H9 (cell line): ENCODE results near the gene DIAPH3. TPM values are rescaled to one million over a fixed set of nuclear protein-coding genes. Genes with fewer than 3 reads are reported as not detected.

Experiments
- DNase-seq: peaks from one replicate; pipeline ENCODE4 v3.0.0-alpha.2; 2017
- H2AFZ ChIP-seq: one replicate; pipeline ENCODE4 v1.6.1; 2013; ENCODE audit warnings: mild to moderate bottlenecking, low read length, control low read depth, moderate library complexity
- H2AK5ac ChIP-seq: 2 replicates; pipeline ENCODE4 v1.6.1; 2013; ENCODE audit warnings: low read length, control low read depth, mixed read lengths; ENCODE audit not compliant: insufficient read length
- H2BK120ac ChIP-seq: one replicate; pipeline ENCODE4 v1.6.1; 2013; ENCODE audit warnings: low read depth, mild to moderate bottlenecking, low read length, control low read depth, inconsistent platforms; ENCODE audit not compliant: poor library complexity, severe bottlenecking
- H2BK12ac ChIP-seq: 2 replicates; pipeline ENCODE4 v1.6.1; 2013; ENCODE audit warnings: low read length, control low read depth, mixed read lengths, low read depth; ENCODE audit not compliant: insufficient read length
- H2BK15ac ChIP-seq: 2 replicates; pipeline ENCODE4 v1.6.1; 2013; ENCODE audit warnings: low read depth, low read length, control low read depth
- H2BK20ac ChIP-seq: one replicate; pipeline ENCODE4 v1.6.1; 2013; ENCODE audit warnings: low read depth, mild to moderate bottlenecking, low read length, control low read depth, inconsistent platforms; ENCODE audit not compliant: poor library complexity, severe bottlenecking
- H2BK5ac ChIP-seq: 2 replicates; pipeline ENCODE4 v1.6.1; 2013; ENCODE audit warnings: low read length, control low read depth, mixed read lengths; ENCODE audit not compliant: insufficient read length
- H3K14ac ChIP-seq: 2 replicates; pipeline ENCODE4 v1.6.1; 2013; ENCODE audit warnings: low read length, control low read depth; ENCODE audit not compliant: insufficient read depth
- H3K18ac ChIP-seq: 2 replicates; pipeline ENCODE4 v1.6.1; 2013; ENCODE audit warnings: low read depth, mild to moderate bottlenecking, mixed read lengths, low read length, control low read depth; ENCODE audit not compliant: insufficient read length
- H3K23ac ChIP-seq: 2 replicates; pipeline ENCODE4 v1.6.1; 2013; ENCODE audit warnings: low read length, control low read depth, mixed read lengths, low read depth; ENCODE audit not compliant: insufficient read length
- H3K23me2 ChIP-seq: 2 replicates; pipeline ENCODE4 v1.6.1; 2013; ENCODE audit warnings: low read depth, mild to moderate bottlenecking, mixed read lengths, low read length, control low read depth; ENCODE audit not compliant: insufficient read length, poor library complexity, severe bottlenecking
- H3K27ac ChIP-seq: 2 replicates; pipeline ENCODE4 v1.5.1; 2013; ENCODE audit warnings: low read length, control low read depth, mixed read lengths, low read depth; ENCODE audit not compliant: insufficient read length
- H3K27me3 ChIP-seq: 2 replicates; pipeline ENCODE4 v1.6.1; 2013; ENCODE audit warnings: low read length, control low read depth, inconsistent platforms; ENCODE audit not compliant: insufficient read depth
- H3K4ac ChIP-seq: 2 replicates; pipeline ENCODE4 v1.6.1; 2013; ENCODE audit warnings: low read depth, mild to moderate bottlenecking, control low read depth, inconsistent platforms, low read length, moderate library complexity
- H3K4me1 ChIP-seq: 2 replicates; pipeline ENCODE4 v1.6.1; 2013; ENCODE audit warnings: low read length, control low read depth, inconsistent platforms; ENCODE audit not compliant: insufficient read depth
- H3K4me2 ChIP-seq: 2 replicates; pipeline ENCODE4 v1.6.1; 2013; ENCODE audit warnings: low read length, control low read depth, mixed read lengths; ENCODE audit not compliant: insufficient read length, insufficient read depth
- H3K56ac ChIP-seq: 2 replicates; pipeline ENCODE4 v1.6.1; 2013; ENCODE audit warnings: low read depth, mild to moderate bottlenecking, mixed read lengths, low read length, control low read depth; ENCODE audit not compliant: insufficient read length
- H3K79me1 ChIP-seq: 2 replicates; pipeline ENCODE4 v1.6.1; 2013; ENCODE audit warnings: low read depth, mild to moderate bottlenecking, moderate library complexity, low read length, control low read depth, inconsistent platforms; ENCODE audit not compliant: insufficient read depth, poor library complexity, severe bottlenecking
- H3K79me2 ChIP-seq: 2 replicates; pipeline ENCODE4 v1.6.1; 2013; ENCODE audit warnings: low read length, control low read depth, inconsistent platforms; ENCODE audit not compliant: insufficient read depth
- H3K9ac ChIP-seq: 2 replicates; pipeline ENCODE4 v1.6.1; 2013; ENCODE audit warnings: low read length, control low read depth, mixed read lengths; ENCODE audit not compliant: insufficient read length; ENCODE audit errors: extremely low read depth
- H3K9me3 ChIP-seq: one replicate; pipeline ENCODE4 v1.6.1; 2013; ENCODE audit warnings: low read depth, low read length, inconsistent platforms; ENCODE audit not compliant: control insufficient read depth
- H3T11ph ChIP-seq: one replicate; pipeline ENCODE4 v1.6.1; 2013; ENCODE audit warnings: mild to moderate bottlenecking, low read length, control low read depth, inconsistent platforms
- H4K20me1 ChIP-seq: one replicate; pipeline ENCODE4 v1.6.1; 2013; ENCODE audit not compliant: control insufficient read depth, insufficient read length, insufficient read depth
- H4K5ac ChIP-seq: 2 replicates; pipeline ENCODE4 v1.6.1; 2013; ENCODE audit warnings: low read depth, mild to moderate bottlenecking, mixed read lengths, low read length, control low read depth; ENCODE audit not compliant: insufficient read length
- H4K8ac ChIP-seq: replicated peaks from 2 replicates; pipeline ENCODE4 v1.6.1; 2013; ENCODE audit warnings: low read length, control low read depth, mixed read lengths, low read depth; ENCODE audit not compliant: insufficient read length
- H4K91ac ChIP-seq: 2 replicates; pipeline ENCODE4 v1.6.1; 2013; ENCODE audit warnings: low read depth, mild to moderate bottlenecking, moderate library complexity, mixed read lengths, low read length, control low read depth; ENCODE audit not compliant: insufficient read length
- H3K27ac Mint-ChIP-seq, 3 experiments: 2 replicates in 2 of 3; 3 replicates in 1 of 3; pipeline ENCODE4 v1.8.0; 2020 to 2021; ENCODE audit warnings: mixed read lengths in 3 of 3, mild to moderate bottlenecking in 1 of 3, moderate library complexity in 1 of 3
- H3K27me3 Mint-ChIP-seq: 2 replicates; pipeline ENCODE4 v1.8.0; 2021; ENCODE audit warnings: low read depth, mild to moderate bottlenecking, moderate library complexity, mixed read lengths
- H3K36me3 Mint-ChIP-seq, 3 experiments: 2 replicates in 2 of 3; 3 replicates in 1 of 3; pipeline ENCODE4 v1.8.0; 2020 to 2021; ENCODE audit warnings: low read depth in 3 of 3, mixed read lengths in 3 of 3; ENCODE audit not compliant: insufficient read depth in 1 of 3
- H3K4me1 Mint-ChIP-seq, 2 experiments: 2 replicates each; pipeline ENCODE4 v1.8.0; 2020; ENCODE audit warnings: mixed read lengths in 2 of 2
- H3K4me3 Mint-ChIP-seq, 2 experiments: 2 replicates in 1 of 2; 3 replicates in 1 of 2; pipeline ENCODE4 v1.8.0; 2020 to 2021; ENCODE audit warnings: mild to moderate bottlenecking in 2 of 2, mixed read lengths in 2 of 2, moderate library complexity in 1 of 2
- H3K9me3 Mint-ChIP-seq, 2 experiments: 2 replicates in 1 of 2; 3 replicates in 1 of 2; pipeline ENCODE4 v1.8.0; 2020; ENCODE audit warnings: mild to moderate bottlenecking in 2 of 2, mixed read lengths in 2 of 2, moderate library complexity in 1 of 2
- WGBS: extraction: QIAGEN DNeasy Blood & Tissue Kit; methylation state at CpG from one replicate; pipeline ENCODE4 v1.1.7; 2013; ENCODE audit warnings: missing lambda C conversion rate, low lambda C conversion rate, mixed read lengths; ENCODE audit not compliant: insufficient read length; ENCODE audit errors: extremely low coverage; 5-methylcytosine and 5-hydroxymethylcytosine counted together
- total RNA-seq: library from RNA; stranded (reverse); gene quantifications from 2 replicates; pipeline ENCODE4 v1.2.1, GENCODE V29; 2021
- TF ChIP-seq, protein P1 (sequence below): fragments of 200-600 bp; sonication (generic); conservative IDR thresholded peaks from 3 replicates; pipeline ENCODE4 v1.8.0; 2021; ENCODE audit warnings: antibody characterized with exemption, mild to moderate bottlenecking

The DIAPH3 gene
- total RNA-seq, 1 experiment from 2014 or later, result 23.1 TPM

DNA sequence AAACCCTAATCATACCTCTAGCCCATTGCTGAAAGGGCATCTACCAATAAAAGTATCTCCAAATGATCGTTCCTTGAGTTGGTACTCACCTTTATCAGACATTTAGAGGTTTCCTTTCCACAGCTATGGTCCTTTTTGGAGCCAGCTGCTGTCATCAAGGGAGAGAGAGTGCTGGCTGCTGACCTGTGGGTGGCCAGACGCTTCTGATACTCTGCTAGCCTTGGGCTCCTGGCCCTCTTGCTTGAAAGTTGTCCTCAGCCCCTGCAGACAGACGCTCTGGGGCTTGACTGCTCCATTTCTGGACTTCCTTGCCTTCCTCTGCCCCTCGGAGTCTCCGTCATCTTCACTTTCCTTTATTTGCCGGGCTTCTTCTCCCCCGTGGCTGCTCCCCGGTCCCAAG is 499.1 kb downstream of the DIAPH3 start:
- Histone ChIP-seq H3T11ph (no peak overlapping the region), H3K4me2 (no peak overlapping the region), H4K20me1 (no peaks in the 10 kb centered on the region), H3K79me2 (no peaks in the 10 kb centered on the region), H2BK15ac (no peak overlapping the region), H3K56ac (no peak overlapping the region), H2BK12ac (no peak overlapping the region), H4K5ac (no peak overlapping the region), H3K23ac (no peak overlapping the region), H2BK20ac (no peak overlapping the region), H3K27ac (no peak overlapping the region), H3K4ac (no peak overlapping the region), H3K9me3 (no peaks in the 10 kb centered on the region), H3K27me3 (no peaks in the 10 kb centered on the region), H4K8ac (no peak overlapping the region), H2AFZ (no peak overlapping the region), H2BK120ac (no peak overlapping the region), H3K9ac (no peak overlapping the region), H3K18ac (no peak overlapping the region), H3K4me1 (no peaks in the 10 kb centered on the region; the same call in 1 of the 2 replicates), H4K91ac (no peak overlapping the region), H2BK5ac (no peak overlapping the region), H2AK5ac (no peak overlapping the region), H3K23me2 (no peaks in the 10 kb centered on the region), H3K14ac (no peak overlapping the region), H3K79me1 (no peaks in the 10 kb centered on the region)
- H3K27me3 Mint-ChIP-seq, result no peaks in the 10 kb centered on the region
- H3K4me1 Mint-ChIP-seq, result peaks cover 14 to 20% of the 10 kb centered on the region in 2 experiments
- no CpG with 5 or more reads among the region's 8 CpGs for WGBS
- TF ChIP-seq, protein P1, sequence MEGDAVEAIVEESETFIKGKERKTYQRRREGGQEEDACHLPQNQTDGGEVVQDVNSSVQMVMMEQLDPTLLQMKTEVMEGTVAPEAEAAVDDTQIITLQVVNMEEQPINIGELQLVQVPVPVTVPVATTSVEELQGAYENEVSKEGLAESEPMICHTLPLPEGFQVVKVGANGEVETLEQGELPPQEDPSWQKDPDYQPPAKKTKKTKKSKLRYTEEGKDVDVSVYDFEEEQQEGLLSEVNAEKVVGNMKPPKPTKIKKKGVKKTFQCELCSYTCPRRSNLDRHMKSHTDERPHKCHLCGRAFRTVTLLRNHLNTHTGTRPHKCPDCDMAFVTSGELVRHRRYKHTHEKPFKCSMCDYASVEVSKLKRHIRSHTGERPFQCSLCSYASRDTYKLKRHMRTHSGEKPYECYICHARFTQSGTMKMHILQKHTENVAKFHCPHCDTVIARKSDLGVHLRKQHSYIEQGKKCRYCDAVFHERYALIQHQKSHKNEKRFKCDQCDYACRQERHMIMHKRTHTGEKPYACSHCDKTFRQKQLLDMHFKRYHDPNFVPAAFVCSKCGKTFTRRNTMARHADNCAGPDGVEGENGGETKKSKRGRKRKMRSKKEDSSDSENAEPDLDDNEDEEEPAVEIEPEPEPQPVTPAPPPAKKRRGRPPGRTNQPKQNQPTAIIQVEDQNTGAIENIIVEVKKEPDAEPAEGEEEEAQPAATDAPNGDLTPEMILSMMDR, result no peak
- peaks cover 12 to 15% (median 15%) of the 10 kb centered on the region in 3 experiments for H3K36me3 Mint-ChIP-seq
- no peak for DNase-seq
- H3K9me3 Mint-ChIP-seq, result peaks cover 5 to 6% of the 10 kb centered on the region in 2 experiments; a peak in 3 of 5 replicates
- no peak overlapping the region for H3K4me3 Mint-ChIP-seq
- H3K27ac Mint-ChIP-seq, result peak overlapping the region; percentile 87 to 95 (median 94); a peak in 6 of 7 replicates
